HepG2 (cell line): ENCODE measurements around the gene JADE2.

Experiments used
- NFIC ChIP-seq: IDR thresholded peaks from 2 replicates; pipeline ENCODE4 v1.6.1; 2012; ENCODE audit warnings: mild to moderate bottlenecking, low read length, inconsistent platforms
- ZNF17 ChIP-seq: sonication (generic); formaldehyde crosslinking; IDR thresholded peaks from 2 replicates; pipeline ENCODE4 v1.5.0; 2020; ENCODE audit warnings: mild to moderate bottlenecking, missing genetic modification reagents
- TF ChIP-seq, protein P1 (sequence below): IDR thresholded peaks from 2 replicates; pipeline ENCODE4 v1.6.1; 2016; ENCODE audit warnings: missing compliant biosample characterization, missing genetic modification reagents, borderline replicate concordance

DNA sequence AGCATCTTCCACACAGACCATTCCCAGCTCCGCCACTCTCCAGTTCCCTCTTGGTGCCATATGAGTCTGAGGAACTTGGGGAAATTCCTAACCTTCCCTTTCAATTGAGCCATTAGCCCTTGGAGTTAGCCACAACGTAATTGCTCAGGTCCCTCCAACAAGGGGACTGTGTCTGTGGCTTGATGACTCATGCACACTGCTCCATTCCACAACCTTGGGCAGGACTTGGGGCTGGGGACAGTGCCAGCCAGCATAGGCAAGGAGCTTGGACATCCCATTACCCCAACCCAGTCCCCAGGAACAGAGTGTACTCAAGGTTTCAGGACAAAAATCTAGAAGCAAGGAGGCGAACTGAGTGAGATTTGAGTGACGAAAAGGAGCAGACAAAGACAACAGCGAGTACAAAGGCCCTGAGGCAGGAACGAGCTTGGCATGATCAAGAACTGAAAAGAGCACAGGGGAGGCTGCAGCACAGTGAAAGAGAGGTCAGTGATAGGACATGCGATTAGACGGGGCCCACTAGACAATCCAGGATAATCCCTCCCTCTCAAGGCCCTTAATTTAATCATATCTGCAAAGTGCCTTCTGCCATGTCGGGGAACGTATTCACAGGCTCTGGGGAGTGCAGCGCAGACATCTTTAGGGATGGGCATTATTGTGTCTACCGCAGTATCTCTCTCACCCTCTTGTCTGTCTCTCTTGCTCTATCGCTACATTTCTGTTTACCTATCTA lies 16.0 kb upstream of the JADE2 start:
- TF ChIP-seq ZNF17 (CRISPR knock-in tag) (no peak), NFIC (no peak)
- TF ChIP-seq, protein P1, sequence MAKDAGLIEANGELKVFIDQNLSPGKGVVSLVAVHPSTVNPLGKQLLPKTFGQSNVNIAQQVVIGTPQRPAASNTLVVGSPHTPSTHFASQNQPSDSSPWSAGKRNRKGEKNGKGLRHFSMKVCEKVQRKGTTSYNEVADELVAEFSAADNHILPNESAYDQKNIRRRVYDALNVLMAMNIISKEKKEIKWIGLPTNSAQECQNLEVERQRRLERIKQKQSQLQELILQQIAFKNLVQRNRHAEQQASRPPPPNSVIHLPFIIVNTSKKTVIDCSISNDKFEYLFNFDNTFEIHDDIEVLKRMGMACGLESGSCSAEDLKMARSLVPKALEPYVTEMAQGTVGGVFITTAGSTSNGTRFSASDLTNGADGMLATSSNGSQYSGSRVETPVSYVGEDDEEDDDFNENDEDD (CRISPR knock-in tag): no peak
